ENCODE data around the gene DNAJC5G. TPM values are rescaled to one million over a fixed set of nuclear protein-coding genes. Genes with fewer than 3 reads are reported as not detected.

DNAJC5G gene
- total and polyA plus RNA-seq, 2 of the 13 experiments (the other 11 are each of a cell fraction or from before 2014, with no cell fraction given): 0.05 TPM; not detected in 1

- TF ChIP-seq MLXIP (CRISPR knock-in tag; IDR thresholded peaks at IDR 0.05; ENCODE audit: borderline replicate concordance) (peak; percentile 70; the same call in 1 of the 2 replicates), DRAP1 (CRISPR knock-in tag; IDR thresholded peaks at IDR 0.05) (peak; percentile 29; the same call in 1 of the 2 replicates), BRD4 (CRISPR knock-in tag; IDR thresholded peaks at IDR 0.05) (no peak), DZIP1 (CRISPR knock-in tag; IDR thresholded peaks at IDR 0.05) (peak; percentile 80; the same call in 1 of the 2 replicates), ZNF292 (CRISPR knock-in tag; IDR thresholded peaks at IDR 0.05; ENCODE audit: borderline replicate concordance, low read depth) (no peak), ZBTB8A (CRISPR knock-in tag; IDR thresholded peaks at IDR 0.05; ENCODE audit: borderline replicate concordance, low read depth) (no peak), TOPORS (CRISPR knock-in tag; IDR thresholded peaks at IDR 0.05) (no peak), ATF1 (CRISPR knock-in tag; IDR thresholded peaks at IDR 0.05) (no peak), ZNF792 (CRISPR knock-in tag; IDR thresholded peaks at IDR 0.05) (0 out of 2 replicates have a peak, but pooled peaks have one; percentile 78), ARNTL (CRISPR knock-in tag; IDR thresholded peaks at IDR 0.05) (peak; percentile 89), ISL2 (CRISPR knock-in tag; IDR thresholded peaks at IDR 0.05) (peak; percentile 32; the same call in 1 of the 2 replicates), HNRNPLL (IDR thresholded peaks at IDR 0.05; ENCODE audit: low read depth, low read length, poor library complexity, severe bottlenecking) (peak; percentile 52), RNF2 (conservative IDR thresholded peaks at IDR 0.05; ENCODE audit: low read depth) (peak; percentile 79), NR2C2 (CRISPR knock-in tag; IDR thresholded peaks at IDR 0.05; ENCODE audit: borderline replicate concordance) (no peak), PHF20 (CRISPR knock-in tag; IDR thresholded peaks at IDR 0.05) (peak; percentile 41; the same call in 1 of the 2 replicates), SRSF9 (IDR thresholded peaks at IDR 0.05; ENCODE audit: borderline replicate concordance, insufficient read depth, low read depth, low read length, poor library complexity, severe bottlenecking) (no peak), NFRKB (IDR thresholded peaks at IDR 0.05) (no peak), ZNF20 (CRISPR knock-in tag; IDR thresholded peaks at IDR 0.05) (no peak), DNMT3B (CRISPR knock-in tag; conservative IDR thresholded peaks at IDR 0.05) (peak; percentile 77; the same call in 1 of the 2 replicates), FOXO1 (CRISPR knock-in tag; IDR thresholded peaks at IDR 0.05) (peak; percentile 55; the same call in 1 of the 2 replicates), ZFYVE20 (CRISPR knock-in tag; IDR thresholded peaks at IDR 0.05; ENCODE audit: borderline replicate concordance, low read depth) (0 out of 2 replicates have a peak, but pooled peaks have one; percentile 54), RBM22 (optimal IDR thresholded peaks at IDR 0.05; ENCODE audit: low read length) (no peak), MXD1 (CRISPR knock-in tag; IDR thresholded peaks at IDR 0.05) (peak; percentile 81), KAT8 (CRISPR knock-in tag; IDR thresholded peaks at IDR 0.05) (peak; percentile 62; the same call in 1 of the 2 replicates)
Measured at GRCh38 chr2:27264753-27265535, 10.3 kb upstream of the DNAJC5G start (continued).
